LNCaP clone FGC (cell line): ENCODE results near the gene PNPLA1.

ENCODE experiments used
- DNase-seq: peaks from one replicate; pipeline ENCODE4 v3.0.0-alpha.2; 2011; ENCODE audit warnings: low read depth
- H3K4me3 ChIP-seq: 2 replicates; pipeline ENCODE4 v1.5.1; 2011; ENCODE audit warnings: mild to moderate bottlenecking, low read depth, low read length, control low read depth
- TF ChIP-seq, protein P1 (sequence below): IDR thresholded peaks from 2 replicates; pipeline ENCODE4 v1.5.1; 2012; ENCODE audit warnings: mild to moderate bottlenecking; ENCODE audit not compliant: control insufficient read depth, insufficient read depth; ENCODE audit errors: extremely low read depth

The PNPLA1 gene

DNA sequence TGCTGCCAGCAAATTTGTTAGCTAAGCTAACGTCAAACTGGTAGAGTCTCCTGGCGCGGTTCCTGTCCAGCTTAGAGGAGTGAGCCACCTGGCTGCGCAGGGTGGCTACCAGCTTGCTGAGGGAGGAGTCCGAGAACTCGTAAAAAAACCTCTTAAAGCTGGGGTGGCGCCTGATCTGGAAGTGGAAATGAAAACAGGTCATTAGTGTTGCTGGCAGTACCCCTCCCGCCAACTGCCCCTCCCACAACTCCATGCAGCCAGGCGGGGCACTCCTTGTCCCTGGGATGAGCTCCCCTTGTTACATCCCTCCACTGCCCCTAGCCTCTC is 49.5 kb downstream of the PNPLA1 start:
- no peak overlapping the region for H3K4me3 ChIP-seq
- TF ChIP-seq, protein P1, sequence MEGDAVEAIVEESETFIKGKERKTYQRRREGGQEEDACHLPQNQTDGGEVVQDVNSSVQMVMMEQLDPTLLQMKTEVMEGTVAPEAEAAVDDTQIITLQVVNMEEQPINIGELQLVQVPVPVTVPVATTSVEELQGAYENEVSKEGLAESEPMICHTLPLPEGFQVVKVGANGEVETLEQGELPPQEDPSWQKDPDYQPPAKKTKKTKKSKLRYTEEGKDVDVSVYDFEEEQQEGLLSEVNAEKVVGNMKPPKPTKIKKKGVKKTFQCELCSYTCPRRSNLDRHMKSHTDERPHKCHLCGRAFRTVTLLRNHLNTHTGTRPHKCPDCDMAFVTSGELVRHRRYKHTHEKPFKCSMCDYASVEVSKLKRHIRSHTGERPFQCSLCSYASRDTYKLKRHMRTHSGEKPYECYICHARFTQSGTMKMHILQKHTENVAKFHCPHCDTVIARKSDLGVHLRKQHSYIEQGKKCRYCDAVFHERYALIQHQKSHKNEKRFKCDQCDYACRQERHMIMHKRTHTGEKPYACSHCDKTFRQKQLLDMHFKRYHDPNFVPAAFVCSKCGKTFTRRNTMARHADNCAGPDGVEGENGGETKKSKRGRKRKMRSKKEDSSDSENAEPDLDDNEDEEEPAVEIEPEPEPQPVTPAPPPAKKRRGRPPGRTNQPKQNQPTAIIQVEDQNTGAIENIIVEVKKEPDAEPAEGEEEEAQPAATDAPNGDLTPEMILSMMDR, result 0 out of 2 replicates have a peak, but pooled peaks have one; percentile 18
- peak; percentile 86 for DNase-seq

- TF ChIP-seq, protein P1, result no peak
- no peak overlapping the region for H3K4me3 ChIP-seq
- DNase-seq, result no peak
These were observed 50.0 kb downstream of the PNPLA1 start for GRCh38 chr6:36319821-36320220.

DNA sequence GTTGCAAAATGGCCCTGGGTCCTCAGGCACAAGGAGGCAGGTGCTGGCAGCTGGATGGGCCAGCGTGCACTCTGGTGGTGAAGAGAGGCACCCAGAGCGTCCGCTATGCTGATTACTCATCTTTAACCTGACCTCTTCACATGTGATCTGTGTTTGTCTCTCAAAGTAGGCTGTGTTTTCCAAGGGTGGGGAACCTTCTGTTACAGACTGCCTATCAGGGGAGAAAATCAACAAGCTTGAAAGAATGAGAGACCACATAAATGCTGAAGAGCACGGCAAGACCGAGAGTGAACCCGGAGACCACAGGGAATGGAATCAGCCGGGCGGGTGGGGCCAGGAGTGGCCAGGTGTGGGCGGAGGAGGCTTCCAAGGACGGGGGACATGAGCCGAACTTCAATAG is 50.6 kb downstream of the PNPLA1 start:
- TF ChIP-seq, protein P1, result no peak
- no peak overlapping the region for H3K4me3 ChIP-seq
- no peak for DNase-seq

- no peak overlapping the region for H3K4me3 ChIP-seq
- TF ChIP-seq, protein P1, result no peak
- DNase-seq, result no peak
These were observed 52.7 kb downstream of the PNPLA1 start for GRCh38 chr6:36322591-36322990.

- TF ChIP-seq, protein P1, result no peak
- no peak for DNase-seq
These were observed 53.2 kb downstream of the PNPLA1 start for GRCh38 chr6:36323062-36323461.

DNA sequence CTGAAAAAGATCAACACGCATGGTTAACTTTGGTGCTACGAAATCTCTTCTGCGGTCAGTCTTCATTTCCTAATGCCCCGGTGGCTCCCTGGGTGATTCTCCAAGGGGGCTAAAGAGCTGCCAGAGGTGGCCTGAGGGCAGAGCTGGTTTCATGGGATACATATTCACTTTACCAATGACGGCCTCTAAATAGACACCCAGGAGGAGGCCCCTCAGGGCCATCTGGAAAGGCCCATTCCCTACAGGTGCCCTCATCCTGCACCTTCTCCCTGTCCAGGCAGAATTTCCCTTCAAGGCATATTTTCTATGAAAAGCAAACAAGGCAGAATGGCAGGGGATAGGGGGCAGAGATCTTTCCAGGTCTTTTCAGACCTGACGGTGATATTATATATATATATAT is 54.3 kb downstream of the PNPLA1 start:
- no peak overlapping the region for H3K4me3 ChIP-seq
- TF ChIP-seq, protein P1, result no peak
- no peak for DNase-seq

More at GRCh38 chr6:36323062-36323461, 53.2 kb downstream of the PNPLA1 start:
- no peak overlapping the region for H3K4me3 ChIP-seq

- no peak for DNase-seq
- H3K4me3 ChIP-seq, result no peak overlapping the region
- TF ChIP-seq, protein P1, result no peak
These were observed 54.9 kb downstream of the PNPLA1 start for GRCh38 chr6:36324715-36325114.
